Liver (tissue), 3 donors: ENCODE results near the gene SYNGR2.

Experiments
- ATF3 ChIP-seq: IDR thresholded peaks from 2 replicates; pipeline ENCODE4 v1.6.1; 2016; ENCODE audit warnings: antibody characterized with exemption
- EGR1 ChIP-seq, 2 donors: IDR thresholded peaks; 2 replicates each; pipeline ENCODE4 v1.6.1; 2016 to 2018; ENCODE audit warnings: antibody characterized with exemption in 2 of 2, low read depth in 2 of 2
- NR2F2 ChIP-seq: IDR thresholded peaks from 2 replicates; pipeline ENCODE4 v1.6.1; 2016; ENCODE audit warnings: antibody characterized with exemption
- SP1 ChIP-seq: IDR thresholded peaks from 2 replicates; pipeline ENCODE4 v1.6.1; 2018; ENCODE audit warnings: antibody characterized with exemption, mild to moderate bottlenecking
- TF ChIP-seq, protein P1 (sequence below): fragments of 150-350 bp; IDR thresholded peaks from 2 replicates; pipeline ENCODE4 v1.5.1; 2017; ENCODE audit warnings: improper control_type of control experiment, low read depth, low read length; ENCODE audit not compliant: missing input control
- donor health status: healthy.
- donor health status: healthy.

GRCh38 chr17:78135858-78136500 is 32.4 kb upstream of the SYNGR2 start:
- TF ChIP-seq, protein P1, sequence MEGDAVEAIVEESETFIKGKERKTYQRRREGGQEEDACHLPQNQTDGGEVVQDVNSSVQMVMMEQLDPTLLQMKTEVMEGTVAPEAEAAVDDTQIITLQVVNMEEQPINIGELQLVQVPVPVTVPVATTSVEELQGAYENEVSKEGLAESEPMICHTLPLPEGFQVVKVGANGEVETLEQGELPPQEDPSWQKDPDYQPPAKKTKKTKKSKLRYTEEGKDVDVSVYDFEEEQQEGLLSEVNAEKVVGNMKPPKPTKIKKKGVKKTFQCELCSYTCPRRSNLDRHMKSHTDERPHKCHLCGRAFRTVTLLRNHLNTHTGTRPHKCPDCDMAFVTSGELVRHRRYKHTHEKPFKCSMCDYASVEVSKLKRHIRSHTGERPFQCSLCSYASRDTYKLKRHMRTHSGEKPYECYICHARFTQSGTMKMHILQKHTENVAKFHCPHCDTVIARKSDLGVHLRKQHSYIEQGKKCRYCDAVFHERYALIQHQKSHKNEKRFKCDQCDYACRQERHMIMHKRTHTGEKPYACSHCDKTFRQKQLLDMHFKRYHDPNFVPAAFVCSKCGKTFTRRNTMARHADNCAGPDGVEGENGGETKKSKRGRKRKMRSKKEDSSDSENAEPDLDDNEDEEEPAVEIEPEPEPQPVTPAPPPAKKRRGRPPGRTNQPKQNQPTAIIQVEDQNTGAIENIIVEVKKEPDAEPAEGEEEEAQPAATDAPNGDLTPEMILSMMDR = no peak
- TF ChIP-seq SP1 = no peak
- no peak for TF ChIP-seq ATF3
- no peak for TF ChIP-seq NR2F2
- no peak for TF ChIP-seq EGR1 (IDR thresholded peaks at IDR 0.05; ENCODE audit: low read depth in 2 of 2)
